PC-9 (cell line): ENCODE measurements around the gene TRPV2. TPM values are rescaled to one million over a fixed set of nuclear protein-coding genes. Genes with fewer than 3 reads are reported as not detected.

ENCODE experiments used
- BruUV-seq: library from RNA; stranded (reverse); fragments of 400-500 nt; replicated peaks from 2 replicates; lab custom pipeline; 2021; lab: Mats Ljungman, UMichigan
- CTCF ChIA-PET: fragments of 300-600 bp; sonication (Branson Sonifier 250); formaldehyde crosslinking; loops from one replicate; lab custom pipeline; 2022; ENCODE audit warnings: antibody characterized with exemption; lab: Charles Lee
- POLR2A ChIA-PET: fragments of 300-600 bp; sonication (Branson Sonifier 250); formaldehyde crosslinking; loops from one replicate; lab custom pipeline; 2022; ENCODE audit warnings: antibody characterized with exemption; ENCODE audit not compliant: unreplicated experiment; lab: Charles Lee
- DNase-seq, 2 experiments: peaks; one replicate each; pipeline versions ENCODE4 v3.0.0 to v3.0.0-alpha.2; 2015 to 2022; ENCODE audit warnings: mixed read lengths in 1 of 2
- H2AFZ ChIP-seq: fragments of 200-600 bp; sonication (generic); 2 replicates; pipeline ENCODE4 v1.8.1; 2017; ENCODE audit warnings: antibody characterized with exemption
- H3F3A ChIP-seq: fragments of 200-600 bp; sonication (generic); 2 replicates; pipeline ENCODE4 v1.8.1; 2017; ENCODE audit warnings: antibody characterized with exemption, mild to moderate bottlenecking, low read depth; ENCODE audit not compliant: insufficient read depth
- H3K27ac ChIP-seq: fragments of 200-600 bp; sonication (generic); 2 replicates; pipeline ENCODE4 v1.6.1; 2016; ENCODE audit warnings: mixed run types
- H3K27me3 ChIP-seq: fragments of 200-600 bp; sonication (generic); 2 replicates; pipeline ENCODE4 v1.6.1; 2016; ENCODE audit warnings: low read depth, mixed run types; ENCODE audit not compliant: insufficient read depth
- H3K36me3 ChIP-seq: fragments of 200-600 bp; sonication (generic); 2 replicates; pipeline ENCODE4 v1.6.1; 2016; ENCODE audit warnings: low read depth, mixed run types
- H3K4me1 ChIP-seq: fragments of 200-600 bp; sonication (generic); replicated peaks from 2 replicates; pipeline ENCODE4 v1.6.1; 2016; ENCODE audit warnings: mixed run types; ENCODE audit not compliant: insufficient read depth
- H3K4me2 ChIP-seq: fragments of 200-600 bp; sonication (generic); 2 replicates; pipeline ENCODE4 v1.6.1; 2017; ENCODE audit warnings: mixed run types
- H3K4me3 ChIP-seq: fragments of 200-600 bp; sonication (generic); 2 replicates; pipeline ENCODE4 v1.6.1; 2016; ENCODE audit warnings: mixed run types
- H3K79me2 ChIP-seq: fragments of 200-600 bp; sonication (generic); 2 replicates; pipeline ENCODE4 v1.6.1; 2017; ENCODE audit warnings: low read depth, mixed run types
- H3K9me2 ChIP-seq: fragments of 200-600 bp; sonication (generic); 2 replicates; pipeline ENCODE4 v1.8.1; 2017; ENCODE audit warnings: mild to moderate bottlenecking; ENCODE audit not compliant: insufficient read depth
- H3K9me3 ChIP-seq: fragments of 200-600 bp; sonication (generic); 2 replicates; pipeline ENCODE4 v1.8.1; 2016; ENCODE audit warnings: low read depth; ENCODE audit not compliant: insufficient read depth
- H4K20me1 ChIP-seq: fragments of 200-600 bp; sonication (generic); 2 replicates; pipeline ENCODE4 v1.8.1; 2017; ENCODE audit not compliant: insufficient read depth
- CTCF ChIP-seq: fragments of 200-600 bp; sonication (generic); conservative IDR thresholded peaks from 2 replicates; pipeline ENCODE4 v1.6.1; 2017; ENCODE audit warnings: mixed run types, antibody characterized with exemption, mild to moderate bottlenecking, moderate library complexity
- EZH2 ChIP-seq: fragments of 200-600 bp; sonication (generic); IDR thresholded peaks from 2 replicates; pipeline ENCODE4 v1.8.0; 2017; ENCODE audit warnings: antibody characterized with exemption, low read depth
- intact Hi-C: fragments of 100-400 bp; cut with micrococcal nuclease; formaldehyde crosslinking; loops from one replicate; pipeline ENCODE4 v1.10.0; 2022; ENCODE audit not compliant: unreplicated experiment
- total RNA-seq: library from RNA; stranded (reverse); gene quantifications from 2 replicates; pipeline ENCODE4 v1.2.3, GENCODE V29; 2021

TRPV2 gene
- total RNA-seq, 1 experiment from 2014 or later: 5.3 TPM

GRCh38 chr17:16478649-16479048 is 63.3 kb downstream of the TRPV2 start:
- no peaks in the 10 kb centered on the region for H3K27me3 ChIP-seq
- TF ChIP-seq EZH2 (no peak), CTCF (no peak)
- no peaks in the 10 kb centered on the region for H3K9me3 ChIP-seq
- ChIA-PET CTCF (interaction anchor here (0.7 kb wide), 1 partner anchor 450 kb away, joined by 6 read pairs; no protein-coding TSS in a partner anchor), POLR2A (no interaction called here)
- no peak for DNase-seq
- BruUV-seq: no TSS peak
- no peaks in the 10 kb centered on the region for H3K79me2 ChIP-seq
- H3K4me2 ChIP-seq: no peak overlapping the region
- no peaks in the 10 kb centered on the region for H3K4me1 ChIP-seq
- no peak overlapping the region for H2AFZ ChIP-seq
- intact Hi-C loops: no loop called here
- H3K9me2 ChIP-seq: no peaks in the 10 kb centered on the region
- H3K27ac ChIP-seq: no peak overlapping the region
- no peak overlapping the region for H3K4me3 ChIP-seq
- no peaks in the 10 kb centered on the region for H4K20me1 ChIP-seq
- H3F3A ChIP-seq: no peaks in the 10 kb centered on the region
- H3K36me3 ChIP-seq: no peaks in the 10 kb centered on the region

- Histone ChIP-seq H3K4me2 (no peak overlapping the region), H3K4me1 (no peaks in the 10 kb centered on the region), H3K79me2 (no peaks in the 10 kb centered on the region), H3K27me3 (no peaks in the 10 kb centered on the region), H3F3A (no peaks in the 10 kb centered on the region), H3K4me3 (no peak overlapping the region), H3K27ac (no peak overlapping the region), H2AFZ (no peak overlapping the region), H3K9me3 (no peaks in the 10 kb centered on the region), H3K36me3 (no peaks in the 10 kb centered on the region), H3K9me2 (no peaks in the 10 kb centered on the region), H4K20me1 (no peaks in the 10 kb centered on the region)
- no TSS peak for BruUV-seq
- no peak for DNase-seq
- ChIA-PET POLR2A (interaction anchor here (0.7 kb wide), 1 partner anchor 57 kb away, joined by 6 read pairs; no protein-coding TSS in a partner anchor), CTCF (no interaction called here)
- TF ChIP-seq CTCF (no peak), EZH2 (no peak)
- intact Hi-C loops: no loop called here
Observed at GRCh38 chr17:16479264-16479663, 63.9 kb downstream of the TRPV2 start.

GRCh38 chr17:16480995-16481394 is 65.6 kb downstream of the TRPV2 start:
- no peaks in the 10 kb centered on the region for H4K20me1 ChIP-seq
- H2AFZ ChIP-seq: no peak overlapping the region
- H3K9me2 ChIP-seq: no peaks in the 10 kb centered on the region
- no peaks in the 10 kb centered on the region for H3K9me3 ChIP-seq
- TF ChIP-seq CTCF: no peak
- no peak for TF ChIP-seq EZH2
- POLR2A ChIA-PET: no interaction called here
- no peaks in the 10 kb centered on the region for H3K79me2 ChIP-seq
- no peak for DNase-seq
- no peaks in the 10 kb centered on the region for H3K36me3 ChIP-seq
- H3F3A ChIP-seq: no peaks in the 10 kb centered on the region
- H3K4me3 ChIP-seq: no peak overlapping the region
- H3K27me3 ChIP-seq: no peaks in the 10 kb centered on the region
- no peak overlapping the region for H3K4me2 ChIP-seq
- BruUV-seq: no TSS peak
- intact Hi-C loops: no loop called here
- no peaks in the 10 kb centered on the region for H3K4me1 ChIP-seq
- H3K27ac ChIP-seq: no peak overlapping the region
- CTCF ChIA-PET: interaction anchor here (0.9 kb wide), 1 partner anchor 330 kb away, joined by 3 read pairs; no protein-coding TSS in a partner anchor
